B cell (primary cell): ENCODE measurements around the gene TSEN54. TPM values are rescaled to one million over a fixed set of nuclear protein-coding genes. Genes with fewer than 3 reads are reported as not detected.

ENCODE experiments used
- ATAC-seq: fragments of 200-7000 bp; cut with Tn5 transposase; one replicate; pipeline ENCODE4 v1.10.0; 2021; ENCODE audit warnings: low read depth, mild to moderate bottlenecking, moderate number of reproducible peaks, moderate library complexity
- CTCF ChIA-PET: fragments of 350-600 bp; sonication (Branson Sonifier 250); formaldehyde crosslinking; loops from one replicate; lab custom pipeline; 2021; ENCODE audit warnings: antibody characterized with exemption, inconsistent platforms; lab: Charles Lee
- POLR2A ChIA-PET: fragments of 350-600 bp; sonication (Branson Sonifier 250); formaldehyde crosslinking; loops from one replicate; lab custom pipeline; 2021; ENCODE audit warnings: antibody characterized with exemption; lab: Charles Lee
- DNase-seq: peaks from one replicate; pipeline ENCODE4 v3.0.0; 2013
- H2AFZ ChIP-seq: 2 replicates; pipeline ENCODE4 v1.6.1; 2012; ENCODE audit warnings: mild to moderate bottlenecking, low read depth, low read length; ENCODE audit not compliant: insufficient read depth, poor library complexity, severe bottlenecking
- H3K27ac ChIP-seq, 2 donors: 1 replicate in 1 of 2; 2 replicates in 1 of 2; pipeline ENCODE4 v1.5.1; 2012 to 2013; ENCODE audit warnings: low read length in 2 of 2, mild to moderate bottlenecking in 2 of 2, moderate library complexity in 1 of 2
- H3K27me3 ChIP-seq, 4 experiments: fragments of 200-600 bp in 1 of 4; sonication (generic) in 1 of 4; replicated peaks in 1 of 4; 1 replicate in 2 of 4; 2 replicates in 2 of 4; pipeline versions ENCODE4 v1.6.1 to v1.7.0; 2013 to 2016; ENCODE audit warnings: low read length in 3 of 4, mild to moderate bottlenecking in 2 of 4, mixed read lengths in 1 of 4, moderate library complexity in 1 of 4; ENCODE audit not compliant: insufficient read depth in 4 of 4, control insufficient read depth in 3 of 4; ENCODE audit errors: control extremely low read depth in 1 of 4
- H3K36me3 ChIP-seq, 2 experiments: replicated peaks in 1 of 2; 1 replicate in 1 of 2; 2 replicates in 1 of 2; pipeline versions ENCODE4 v1.6.1 to v1.7.1; 2013; ENCODE audit warnings: low read length in 1 of 2; ENCODE audit not compliant: insufficient read depth in 2 of 2, control insufficient read depth in 1 of 2; ENCODE audit errors: control extremely low read depth in 1 of 2, extremely low read depth in 1 of 2
- H3K4me1 ChIP-seq, 2 donors: fragments of 200-600 bp in 1 of 2; sonication (generic) in 1 of 2; 1 replicate in 1 of 2; 2 replicates in 1 of 2; pipeline versions ENCODE4 v1.5.1 to v1.6.1; 2013 to 2017; ENCODE audit warnings: low read length in 2 of 2; ENCODE audit not compliant: control insufficient read depth in 2 of 2, insufficient read depth in 2 of 2
- H3K4me2 ChIP-seq: replicated peaks from 2 replicates; pipeline ENCODE3; 2012; ENCODE audit warnings: mild to moderate bottlenecking, low read depth, low read length; ENCODE audit not compliant: poor library complexity, severe bottlenecking
- H3K4me3 ChIP-seq, 5 experiments: fragments of 200-600 bp in 1 of 5; sonication (generic) in 1 of 5; 1 replicate in 3 of 5; 2 replicates in 2 of 5; pipeline versions ENCODE4 v1.5.1 to v1.7.0; 2011 to 2016; ENCODE audit warnings: low read length in 4 of 5, mild to moderate bottlenecking in 4 of 5, low read depth in 2 of 5, control low read depth in 1 of 5, moderate library complexity in 1 of 5; ENCODE audit not compliant: insufficient read depth in 1 of 5; ENCODE audit errors: control extremely low read depth in 1 of 5, extremely low read depth in 1 of 5
- H3K79me2 ChIP-seq: fragments of 200-600 bp; sonication (generic); one replicate; pipeline ENCODE4 v1.6.0; 2016; ENCODE audit warnings: low read length; ENCODE audit not compliant: control insufficient read depth, insufficient read depth
- H3K9ac ChIP-seq: fragments of 200-600 bp; sonication (generic); 2 replicates; pipeline ENCODE4 v1.6.1; 2017; ENCODE audit warnings: mild to moderate bottlenecking, low read length, moderate library complexity
- H3K9me3 ChIP-seq, 3 donors: one replicate each; pipeline versions ENCODE4 v1.6.1 to v1.7.1; 2013; ENCODE audit warnings: low read length in 2 of 3; ENCODE audit not compliant: control insufficient read depth in 2 of 3, insufficient read depth in 1 of 3; ENCODE audit errors: control extremely low read depth in 1 of 3
- H4K20me1 ChIP-seq: 2 replicates; pipeline ENCODE4 v1.6.0; 2012; ENCODE audit warnings: mild to moderate bottlenecking, low read length; ENCODE audit not compliant: insufficient read depth, control insufficient read depth, poor library complexity, severe bottlenecking
- H3K27ac Mint-ChIP-seq: one replicate; pipeline ENCODE4 v1.8.0; 2021; ENCODE audit warnings: mixed read lengths
- H3K27me3 Mint-ChIP-seq: one replicate; pipeline ENCODE4 v1.8.0; 2021; ENCODE audit warnings: mixed read lengths
- H3K4me1 Mint-ChIP-seq: one replicate; pipeline ENCODE4 v1.8.0; 2021; ENCODE audit warnings: mixed read lengths
- H3K4me3 Mint-ChIP-seq: one replicate; pipeline ENCODE4 v1.8.0; 2021; ENCODE audit warnings: mixed read lengths
- H3K9me3 Mint-ChIP-seq: one replicate; pipeline ENCODE4 v1.8.0; 2022; ENCODE audit warnings: mixed read lengths; ENCODE audit not compliant: insufficient read depth
- EZH2 ChIP-seq: IDR thresholded peaks from 2 replicates; pipeline ENCODE4 v1.6.1; 2012; ENCODE audit warnings: borderline replicate concordance, low read depth, mild to moderate bottlenecking, moderate library complexity, low read length; ENCODE audit not compliant: insufficient read depth, poor library complexity, severe bottlenecking
- WGBS: methylation state at CpG from one replicate; pipeline ENCODE4 v1.1.5; 2013; ENCODE audit warnings: missing lambda C conversion rate; ENCODE audit not compliant: insufficient coverage; 5-methylcytosine and 5-hydroxymethylcytosine counted together
- intact Hi-C: fragments of 100-400 bp; cut with micrococcal nuclease; formaldehyde crosslinking; loops from one replicate; pipeline ENCODE4 v1.10.0; 2022
- polyA plus RNA-seq: library from polyadenylated mRNA; depleted of rRNA; stranded (reverse); fragments of >200 nt; gene quantifications from 2 replicates; pipeline ENCODE4 v1.2.3, GENCODE V29; 2012
- total RNA-seq, 2 donors: library from RNA; stranded (reverse); fragments of 120-200 nt in 1 of 2; gene quantifications; 1 replicate in 1 of 2; 2 replicates in 1 of 2; pipeline versions ENCODE4 v1.2.3 to v1.2.4, GENCODE V29; 2013 to 2022
- TF ChIP-seq, protein P1 (sequence below): fragments of 200-600 bp; IDR thresholded peaks from one replicate; pipeline ENCODE4 v1.8.0; 2022; ENCODE audit warnings: antibody characterized with exemption, mild to moderate bottlenecking

TSEN54 gene
- total and polyA plus RNA-seq, 2 donors (not counting 1 experiment from before 2014, with no cell fraction given), result 33.0 to 45.9 TPM

DNA sequence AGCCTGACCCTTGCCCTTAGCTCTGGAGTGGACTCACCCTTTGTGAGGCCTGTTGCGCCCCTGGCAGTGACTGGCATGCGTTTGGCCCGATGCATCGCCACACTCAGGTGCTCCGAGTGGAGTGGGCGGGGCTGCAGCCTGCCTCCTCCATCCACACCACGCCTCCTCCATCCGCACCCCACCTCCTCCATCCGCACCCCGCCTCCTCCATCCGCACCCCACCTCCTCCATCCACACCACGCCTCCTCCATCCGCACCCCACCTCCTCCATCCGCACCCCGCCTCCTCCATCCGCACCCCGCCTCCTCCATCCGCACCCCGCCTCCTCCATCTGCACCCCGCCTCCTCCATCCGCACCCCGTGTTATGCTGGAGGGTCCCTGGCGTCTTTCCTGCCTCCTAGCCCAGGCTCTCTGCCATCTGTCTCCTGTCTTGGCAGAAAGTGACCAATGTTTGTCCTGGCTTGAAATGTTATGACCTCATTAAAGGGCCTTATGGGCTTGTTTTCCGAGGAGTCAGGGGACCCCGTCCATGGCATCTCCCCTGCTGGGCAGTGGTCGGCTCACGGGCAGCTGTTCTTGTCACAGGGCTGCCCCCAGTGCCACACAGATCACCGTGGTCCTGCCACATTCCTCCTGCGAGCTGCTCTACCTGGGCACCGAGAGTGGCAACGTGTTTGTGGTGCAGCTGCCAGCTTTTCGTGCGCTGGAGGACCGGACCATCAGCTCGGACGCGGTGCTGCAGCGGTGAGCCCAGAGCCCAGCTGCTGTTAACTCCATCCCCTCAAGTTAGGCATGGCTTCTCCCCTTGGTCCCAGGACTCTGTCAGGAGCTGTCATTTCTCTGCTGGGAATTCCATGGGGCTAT, 42.6 kb downstream of the TSEN54 start:
- no peaks in the 10 kb centered on the region for H3K79me2 ChIP-seq
- H3K36me3 ChIP-seq, result peaks cover 0 to 9% of the 10 kb centered on the region in 2 experiments
- Mint-ChIP-seq H3K9me3 (no peaks in the 10 kb centered on the region), H3K27me3 (no peaks in the 10 kb centered on the region), H3K4me3 (no peak overlapping the region), H3K4me1 (no peaks in the 10 kb centered on the region), H3K27ac (no peak overlapping the region)
- ATAC-seq (no peak), DNase-seq (no peak)
- intact Hi-C loops, result no loop called here
- H4K20me1 ChIP-seq, result no peaks in the 10 kb centered on the region
- ChIA-PET CTCF (interaction anchor here (1.4 to 1.5 kb wide), 2 partner anchors 12 to 42 kb away, joined by 4 read pairs; no protein-coding TSS in a partner anchor), POLR2A (no interaction called here)
- H3K4me1 ChIP-seq, result no peaks in the 10 kb centered on the region
- no peaks in the 10 kb centered on the region for H3K27me3 ChIP-seq
- H3K9ac ChIP-seq, result no peak overlapping the region
- WGBS, result 97% methylated on average over 31 of the region's 38 CpGs
- no peak overlapping the region for H3K27ac ChIP-seq
- no peak overlapping the region for H3K4me3 ChIP-seq
- no peak for TF ChIP-seq EZH2
- TF ChIP-seq, protein P1, sequence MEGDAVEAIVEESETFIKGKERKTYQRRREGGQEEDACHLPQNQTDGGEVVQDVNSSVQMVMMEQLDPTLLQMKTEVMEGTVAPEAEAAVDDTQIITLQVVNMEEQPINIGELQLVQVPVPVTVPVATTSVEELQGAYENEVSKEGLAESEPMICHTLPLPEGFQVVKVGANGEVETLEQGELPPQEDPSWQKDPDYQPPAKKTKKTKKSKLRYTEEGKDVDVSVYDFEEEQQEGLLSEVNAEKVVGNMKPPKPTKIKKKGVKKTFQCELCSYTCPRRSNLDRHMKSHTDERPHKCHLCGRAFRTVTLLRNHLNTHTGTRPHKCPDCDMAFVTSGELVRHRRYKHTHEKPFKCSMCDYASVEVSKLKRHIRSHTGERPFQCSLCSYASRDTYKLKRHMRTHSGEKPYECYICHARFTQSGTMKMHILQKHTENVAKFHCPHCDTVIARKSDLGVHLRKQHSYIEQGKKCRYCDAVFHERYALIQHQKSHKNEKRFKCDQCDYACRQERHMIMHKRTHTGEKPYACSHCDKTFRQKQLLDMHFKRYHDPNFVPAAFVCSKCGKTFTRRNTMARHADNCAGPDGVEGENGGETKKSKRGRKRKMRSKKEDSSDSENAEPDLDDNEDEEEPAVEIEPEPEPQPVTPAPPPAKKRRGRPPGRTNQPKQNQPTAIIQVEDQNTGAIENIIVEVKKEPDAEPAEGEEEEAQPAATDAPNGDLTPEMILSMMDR, result no peak
- H3K4me2 ChIP-seq, result no peak overlapping the region
- H3K9me3 ChIP-seq, result no peaks in the 10 kb centered on the region
- H2AFZ ChIP-seq, result no peak overlapping the region

DNA sequence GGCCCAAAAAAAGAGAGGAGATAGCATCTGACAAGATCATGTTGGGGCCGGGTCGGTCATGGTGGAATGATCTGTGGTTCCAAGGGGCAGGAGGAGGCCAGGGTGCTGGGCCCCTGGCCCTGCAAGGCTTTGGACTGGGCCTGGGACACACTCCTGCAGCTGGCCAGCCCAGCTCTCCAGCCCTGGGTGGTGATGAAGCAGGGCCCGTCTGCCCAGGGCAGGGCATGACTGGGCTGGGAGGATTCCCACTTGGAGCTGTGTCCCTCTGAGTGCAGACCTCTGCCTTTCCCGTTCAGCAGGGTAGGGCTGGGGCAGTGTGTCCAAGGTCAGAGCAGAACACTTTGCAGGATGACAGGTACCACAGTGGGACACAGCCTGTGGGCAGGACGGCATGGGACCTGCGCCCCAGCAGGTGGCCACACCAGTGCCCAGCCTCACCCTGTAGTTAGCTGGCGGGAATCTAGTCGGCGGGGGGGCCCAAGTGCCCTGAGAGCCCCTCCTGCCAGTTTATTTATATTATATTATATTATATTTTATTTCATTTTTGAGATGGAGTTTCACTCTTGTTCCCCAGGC, 43.7 kb downstream of the TSEN54 start:
- no peak overlapping the region for H3K27ac Mint-ChIP-seq
- no peaks in the 10 kb centered on the region for H3K9me3 Mint-ChIP-seq
- H3K27me3 Mint-ChIP-seq, result no peaks in the 10 kb centered on the region
- no peak overlapping the region for H3K4me3 Mint-ChIP-seq
- H3K4me1 Mint-ChIP-seq, result no peaks in the 10 kb centered on the region
- Histone ChIP-seq H3K4me3 (no peak overlapping the region), H4K20me1 (no peaks in the 10 kb centered on the region), H3K4me1 (no peaks in the 10 kb centered on the region), H3K4me2 (no peak overlapping the region), H3K27me3 (no peaks in the 10 kb centered on the region), H3K27ac (no peak overlapping the region), H3K79me2 (no peaks in the 10 kb centered on the region), H3K9ac (no peak overlapping the region), H3K9me3 (no peaks in the 10 kb centered on the region), H2AFZ (no peak overlapping the region), H3K36me3 (peaks cover 0 to 9% of the 10 kb centered on the region in 2 experiments)
- no peak for DNase-seq
- TF ChIP-seq, protein P1, result no peak
- TF ChIP-seq EZH2, result no peak
- 91% methylated on average over 6 of the region's 9 CpGs for WGBS
- POLR2A ChIA-PET, result no interaction called here
- intact Hi-C loops, result no loop called here
- ATAC-seq, result no peak
- CTCF ChIA-PET, result interaction anchor here (1.4 to 1.5 kb wide), 2 partner anchors 11 to 41 kb away, joined by 4 read pairs; no protein-coding TSS in a partner anchor
